HG02571 (cell line): ENCODE data around the gene LACTBL1.

Source experiments
- ATAC-seq: cut with Tn5 transposase; IDR thresholded peaks from one replicate; pipeline ENCODE4 v1.9.1; 2021; ENCODE audit warnings: mild to moderate bottlenecking, moderate library complexity; ENCODE audit not compliant: unreplicated experiment

The LACTBL1 gene

DNA sequence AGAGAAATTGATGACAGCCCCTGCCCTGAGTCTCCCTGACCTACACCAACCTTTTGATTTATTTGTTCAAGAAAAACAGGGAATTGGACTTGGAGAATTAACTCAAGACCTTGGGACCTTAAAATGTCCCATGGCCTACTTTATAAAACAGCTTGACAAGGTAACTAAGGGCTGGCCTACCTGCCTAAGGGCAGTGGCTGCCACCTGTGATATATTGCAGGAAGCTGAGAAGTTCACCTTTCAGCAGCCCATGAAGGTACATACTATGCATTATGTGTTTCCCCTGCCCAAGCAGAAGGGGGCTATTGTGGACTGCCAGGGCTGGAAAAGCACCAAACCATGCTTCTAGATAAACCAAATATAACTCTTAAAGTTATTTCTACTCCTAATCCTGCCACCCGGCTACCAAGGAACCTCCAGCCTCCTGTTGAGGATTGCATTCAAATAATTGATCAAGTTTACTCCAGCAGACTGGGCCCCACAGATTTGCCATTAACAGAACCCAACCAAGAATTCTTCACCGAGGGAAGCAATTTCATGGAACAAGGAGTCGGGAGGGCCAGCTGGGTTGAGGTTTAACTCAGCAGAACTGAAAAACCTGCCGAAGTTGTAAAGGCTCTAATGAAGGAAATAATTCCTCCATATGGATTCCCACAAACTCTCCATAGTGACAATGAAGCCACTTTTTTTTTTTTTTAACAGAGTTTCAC lies 28.2 kb downstream of the LACTBL1 start:
- no peak for ATAC-seq

DNA sequence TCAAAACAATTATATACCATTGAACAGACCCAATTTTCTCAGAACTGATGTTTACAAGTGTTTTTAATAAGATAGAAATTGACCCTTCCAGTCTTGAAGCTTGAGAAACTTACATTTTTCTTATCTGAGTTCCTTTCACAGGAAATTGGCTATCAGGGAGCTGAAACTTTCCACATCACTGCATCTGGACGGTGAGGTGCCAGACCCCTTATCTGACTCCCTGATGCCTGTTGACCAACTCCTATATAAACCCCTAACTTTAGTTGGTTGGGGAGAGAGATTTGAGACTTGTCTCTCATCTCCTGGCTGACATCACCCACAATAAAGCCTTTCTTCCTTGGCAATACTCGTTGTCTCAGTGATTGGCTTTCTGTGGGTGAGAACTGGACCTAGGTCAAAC lies 31.4 kb downstream of the LACTBL1 start:
- no peak for ATAC-seq

DNA sequence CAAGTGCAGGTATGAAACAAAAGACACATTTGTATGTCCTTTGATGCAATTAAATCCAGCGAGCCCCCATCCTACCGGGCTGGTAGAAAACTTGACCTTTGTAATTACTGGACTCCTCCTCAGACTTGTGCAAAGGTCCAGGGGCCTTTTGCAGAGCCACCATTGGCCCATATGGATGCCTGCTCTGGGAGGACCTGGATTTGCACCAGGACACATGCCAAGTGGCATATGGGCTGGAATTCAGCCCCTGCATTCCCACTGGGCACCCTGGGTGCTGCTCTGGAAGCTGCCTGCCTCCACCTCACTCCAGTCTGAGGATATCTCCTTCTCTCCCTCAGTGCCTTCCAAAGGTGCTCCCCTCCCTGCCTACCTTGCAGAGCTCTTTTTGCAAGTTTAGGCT lies 36.0 kb downstream of the LACTBL1 start:
- ATAC-seq: no peak

DNA sequence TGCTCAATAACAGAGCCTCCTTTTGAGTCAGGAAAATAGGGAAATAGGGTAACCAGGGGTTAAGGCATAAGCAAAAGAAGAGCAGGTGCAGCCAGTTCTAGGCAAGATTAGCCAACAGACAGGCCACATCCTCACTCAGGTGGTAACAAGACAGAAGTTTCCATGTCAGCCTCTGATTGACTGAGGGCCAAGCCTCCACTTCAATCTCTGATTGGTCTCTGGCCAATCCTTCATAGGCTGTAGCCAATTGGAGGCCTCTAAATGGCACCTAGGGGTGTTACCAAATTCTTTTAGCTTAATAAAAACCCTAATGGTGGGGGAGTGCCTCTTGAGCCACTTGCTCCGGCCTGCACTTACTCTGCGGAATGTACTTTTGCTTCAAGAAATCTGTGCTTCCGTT lies 37.2 kb downstream of the LACTBL1 start:
- ATAC-seq: no peak

DNA sequence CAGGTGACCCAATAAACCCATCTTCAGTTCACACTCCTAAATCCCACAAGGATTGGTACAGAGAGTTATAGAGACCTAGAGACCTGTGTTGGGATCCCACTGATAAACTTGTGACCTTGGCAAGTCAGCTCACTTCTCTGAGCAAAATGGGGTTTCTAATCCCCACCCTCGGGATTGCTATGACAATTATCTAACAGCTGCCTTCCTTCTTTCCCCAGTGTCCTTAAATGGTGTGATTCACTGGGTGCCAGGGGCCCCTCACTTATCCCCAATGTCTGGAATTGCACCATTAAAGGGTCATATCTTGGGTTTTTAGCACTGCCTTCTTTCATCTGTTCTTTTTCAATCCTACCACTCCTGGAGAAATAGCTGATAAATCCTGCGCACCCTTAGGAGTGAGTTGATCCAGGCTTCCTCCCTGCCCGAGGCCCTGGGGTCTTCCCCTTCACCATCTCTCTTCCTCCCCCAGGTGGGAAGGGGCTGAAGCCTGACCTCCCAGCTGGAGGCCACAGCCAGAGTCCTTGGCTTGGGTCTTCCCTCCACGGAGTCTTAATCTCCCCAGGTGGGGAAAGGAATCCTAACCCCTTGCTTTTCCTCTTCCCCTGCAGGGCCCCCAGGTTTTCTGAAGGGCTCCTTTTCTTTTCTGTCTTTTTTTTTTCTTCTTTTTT lies 39.7 kb downstream of the LACTBL1 start:
- ATAC-seq: no peak

DNA sequence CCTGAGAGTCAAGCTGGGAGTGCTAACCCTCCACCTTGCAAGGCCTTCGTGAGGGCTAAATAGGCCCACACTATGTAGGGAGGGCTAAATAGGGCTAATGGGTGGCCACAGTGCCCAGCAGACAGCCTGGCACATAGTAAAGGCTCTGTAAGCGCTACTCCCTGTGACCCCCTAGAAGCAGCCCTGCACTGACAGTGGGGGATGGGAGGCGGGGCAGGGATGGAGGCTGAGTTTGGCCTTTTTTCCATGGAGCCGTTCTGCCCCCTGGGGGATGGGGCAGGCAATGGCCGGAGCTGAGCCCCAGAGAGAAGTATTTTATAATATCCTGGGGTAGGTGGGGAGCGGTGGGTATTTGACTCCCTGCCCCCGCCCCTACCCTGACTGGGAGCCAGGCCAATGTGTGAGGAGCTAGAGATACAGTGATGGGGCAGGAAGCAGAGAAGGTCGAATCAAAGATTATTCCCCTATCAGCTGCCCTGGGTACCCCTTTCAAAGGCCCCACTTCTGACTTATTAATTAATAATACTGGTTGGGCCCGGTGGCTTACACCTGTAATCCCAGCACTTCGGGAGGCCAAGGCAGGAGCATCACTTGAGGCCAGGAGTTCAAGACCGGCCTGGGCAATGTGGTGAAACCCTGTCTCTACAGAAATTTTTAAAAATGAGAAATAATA lies 42.3 kb downstream of the LACTBL1 start:
- no peak for ATAC-seq

DNA sequence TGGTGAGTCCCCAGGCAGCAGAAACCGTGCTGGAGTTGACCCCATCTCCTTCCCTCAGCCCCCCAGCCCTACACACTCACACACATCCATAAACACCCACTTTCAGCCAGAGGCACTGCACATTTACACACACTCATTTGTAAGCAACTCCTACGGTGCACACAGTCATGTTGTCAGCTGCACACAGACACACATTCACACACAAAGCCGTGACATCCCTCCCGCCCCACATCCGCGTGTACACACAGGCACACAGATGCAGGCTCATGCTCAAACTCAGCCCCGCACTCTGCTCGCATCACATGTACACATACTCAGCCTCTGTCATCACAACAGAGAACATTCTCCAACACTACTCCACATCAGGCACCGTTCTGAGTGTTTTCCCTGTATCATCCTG lies 47.6 kb downstream of the LACTBL1 start:
- no peak for ATAC-seq

DNA sequence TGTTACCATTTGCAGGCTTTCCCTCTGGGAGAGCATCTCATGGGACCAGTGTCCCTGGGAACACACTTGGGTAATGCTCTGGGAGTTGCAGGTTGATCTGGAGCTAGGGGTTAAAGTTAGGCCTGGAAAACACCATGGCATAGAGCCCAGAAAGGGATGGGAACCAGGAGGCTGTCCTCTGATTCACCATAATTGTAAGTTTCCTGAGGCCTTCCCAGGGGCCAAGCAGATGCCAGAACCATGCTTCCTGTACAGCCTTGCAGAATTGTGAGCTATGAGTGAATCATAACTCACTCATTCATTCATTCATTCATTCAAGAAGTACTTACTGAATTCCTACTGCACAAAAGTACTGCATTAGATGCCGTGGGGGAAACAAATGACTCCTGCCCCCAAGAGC lies 50.0 kb downstream of the LACTBL1 start:
- ATAC-seq: no peak

DNA sequence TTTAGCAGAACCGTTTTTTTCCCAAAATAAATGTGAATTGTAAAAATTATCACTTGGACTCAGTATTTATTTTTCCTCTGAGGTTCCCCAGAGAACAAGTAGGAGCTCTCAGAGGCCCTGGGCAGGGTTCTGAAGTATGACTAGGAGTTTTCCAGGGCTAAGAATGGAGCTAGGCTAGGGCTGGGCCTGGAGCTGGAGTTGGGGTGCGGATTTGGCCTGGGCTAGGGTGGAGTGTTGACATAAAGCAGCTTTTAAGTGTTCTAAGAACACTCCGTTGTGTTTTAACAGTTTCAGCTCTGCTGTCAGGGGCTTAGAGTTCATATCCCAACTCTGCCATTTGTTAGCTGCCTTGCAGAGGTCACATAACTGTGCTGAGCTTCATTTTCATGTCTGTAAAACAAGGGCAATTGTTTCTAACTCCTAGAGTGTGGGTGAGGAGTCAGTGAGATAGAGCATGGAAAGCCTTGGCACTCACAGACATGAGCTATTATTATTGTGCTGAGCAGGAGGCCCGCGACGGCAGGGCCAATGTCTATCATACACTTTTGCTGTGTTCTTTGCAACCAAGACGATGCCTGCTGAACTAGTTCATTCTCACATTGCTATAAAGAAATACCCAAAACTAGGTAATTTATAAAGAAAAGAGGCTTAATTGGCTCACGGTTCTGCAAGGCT lies 51.1 kb downstream of the LACTBL1 start:
- no peak for ATAC-seq

DNA sequence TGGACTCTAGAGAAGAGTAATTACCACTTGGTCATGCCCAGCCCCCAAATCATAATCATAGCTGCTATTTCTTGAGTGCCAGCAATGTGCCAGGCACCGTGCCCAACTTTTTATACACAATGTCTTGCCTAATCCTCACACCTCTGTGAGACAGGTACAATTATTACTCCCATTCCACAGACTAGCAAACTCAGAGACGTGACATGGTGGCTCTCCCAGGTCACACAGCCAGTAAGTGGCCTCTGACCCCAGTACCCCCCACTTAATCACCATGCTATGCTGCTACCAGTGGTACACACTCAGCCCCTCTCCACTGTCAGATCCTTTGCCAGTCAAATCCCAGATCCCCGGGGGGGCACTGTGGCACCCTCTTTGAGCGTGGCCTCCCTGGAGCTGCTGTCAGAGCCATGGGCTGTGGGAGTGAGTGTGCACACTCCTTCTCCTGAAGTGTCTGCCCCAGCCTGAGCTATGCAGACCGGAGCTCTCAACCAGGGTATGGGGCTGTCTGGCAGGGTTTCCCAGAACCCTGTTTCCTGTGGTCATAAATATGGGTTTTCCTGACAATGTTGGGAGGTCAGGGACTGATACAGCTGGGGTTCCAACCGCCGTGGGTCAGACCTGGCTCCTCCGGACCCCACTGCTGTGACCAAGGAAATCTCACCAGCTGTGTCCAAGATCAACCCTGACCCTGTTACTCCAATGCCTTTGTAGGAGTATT lies 51.8 kb downstream of the LACTBL1 start:
- no peak for ATAC-seq

DNA sequence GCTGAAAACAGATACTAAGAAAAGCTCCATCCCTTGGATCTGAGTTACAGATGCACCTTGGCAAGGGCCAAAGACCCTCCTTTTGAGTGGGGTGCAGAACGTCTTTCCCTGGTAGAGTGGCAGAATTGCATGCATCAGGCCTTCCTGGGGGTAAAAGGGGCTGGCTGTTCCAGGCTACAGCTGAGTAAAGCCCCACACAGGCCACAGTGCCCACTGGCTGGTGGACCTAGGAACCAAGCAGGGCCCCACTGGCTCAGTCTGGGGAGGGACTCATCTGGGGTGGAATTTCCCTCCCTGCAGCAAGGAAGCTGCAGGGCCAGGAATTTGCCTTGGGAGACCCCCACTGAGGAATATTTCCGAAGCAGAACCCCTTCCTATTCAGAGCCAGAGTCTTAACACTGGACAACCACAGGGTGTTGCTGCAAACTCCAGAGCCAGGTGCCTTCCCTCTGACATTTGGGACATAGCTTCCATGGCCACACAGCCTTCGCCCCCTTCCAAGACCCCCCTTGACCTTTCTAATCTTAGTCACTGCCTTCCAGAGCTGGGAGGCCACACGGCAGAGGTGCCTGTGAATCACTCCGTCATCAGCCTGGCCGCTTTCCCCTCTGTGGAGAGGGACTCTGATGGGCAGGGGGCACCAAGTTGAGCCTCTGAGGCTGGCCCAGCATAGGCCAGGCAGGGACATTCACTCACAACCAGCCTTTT lies 52.5 kb downstream of the LACTBL1 start:
- ATAC-seq: no peak

DNA sequence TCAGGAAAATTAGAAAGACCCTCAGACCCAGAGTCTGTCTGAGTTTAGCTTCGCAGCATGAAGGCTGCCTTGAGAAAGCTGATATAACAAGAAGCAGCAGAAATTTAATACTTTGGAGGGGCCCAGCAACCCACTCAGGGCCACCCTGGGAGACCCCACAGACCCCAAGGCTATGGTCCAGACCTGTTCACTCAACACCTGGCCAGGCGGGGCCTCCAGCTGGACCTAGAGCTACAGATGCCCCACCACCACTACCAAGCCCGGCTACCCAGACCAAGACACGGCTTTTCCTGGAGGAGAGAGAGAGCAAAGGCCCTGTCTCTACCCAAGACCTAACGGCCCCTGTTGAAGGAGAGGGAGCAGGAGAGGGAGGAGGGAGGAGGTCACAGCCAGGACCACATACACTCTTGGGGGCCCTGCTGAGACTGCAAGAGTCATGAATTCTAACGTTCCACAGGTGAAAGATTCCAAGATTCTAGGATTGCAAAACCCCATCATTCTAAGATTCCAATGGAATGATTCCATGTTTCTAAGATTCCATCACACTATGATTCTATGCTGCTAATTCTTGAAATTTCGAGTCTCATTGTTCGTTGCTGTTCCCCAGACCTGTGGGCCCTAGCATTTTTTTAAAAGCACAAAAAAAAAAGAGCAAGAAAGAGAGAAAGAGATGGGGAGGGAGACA lies 53.2 kb downstream of the LACTBL1 start:
- ATAC-seq: no peak

DNA sequence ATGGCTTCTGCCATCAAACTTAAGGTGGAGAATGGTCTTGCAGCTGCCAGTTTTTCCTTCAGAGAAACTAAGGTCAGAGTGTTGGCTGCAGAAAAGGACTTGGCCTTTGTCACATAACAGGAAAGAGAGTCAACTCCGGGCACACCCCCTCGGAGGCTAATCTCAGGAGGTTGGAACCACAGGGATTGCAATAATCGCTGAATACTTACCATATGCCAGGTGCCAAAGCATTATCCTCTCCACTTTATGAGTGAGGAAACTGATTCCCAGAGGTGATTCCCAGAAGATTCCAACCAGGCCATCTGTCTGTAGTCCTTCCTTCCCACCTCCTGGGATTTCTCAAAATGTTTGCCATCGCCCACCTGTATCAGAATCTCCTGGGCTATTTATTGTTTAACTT lies 54.0 kb downstream of the LACTBL1 start:
- ATAC-seq: no peak

DNA sequence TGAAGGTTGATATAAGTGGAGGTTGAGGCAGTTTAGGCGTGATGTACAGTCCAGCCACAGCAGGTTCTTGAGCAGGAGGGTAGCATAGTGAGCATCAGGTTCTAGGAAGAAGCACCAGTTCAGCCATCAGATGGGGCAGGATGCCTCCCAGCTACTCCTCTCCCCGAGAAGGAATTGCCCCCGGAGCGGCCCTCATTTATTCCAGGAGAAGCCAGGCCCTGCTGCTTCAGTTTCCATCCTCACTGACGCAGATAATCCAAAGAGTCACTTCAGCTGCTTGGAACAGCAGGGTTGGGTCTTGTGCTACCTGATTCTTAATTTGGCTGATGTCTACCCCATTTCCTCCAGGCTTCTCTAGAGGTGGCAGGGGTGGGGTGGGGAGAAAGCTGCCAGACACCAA lies 54.7 kb downstream of the LACTBL1 start:
- ATAC-seq: no peak

DNA sequence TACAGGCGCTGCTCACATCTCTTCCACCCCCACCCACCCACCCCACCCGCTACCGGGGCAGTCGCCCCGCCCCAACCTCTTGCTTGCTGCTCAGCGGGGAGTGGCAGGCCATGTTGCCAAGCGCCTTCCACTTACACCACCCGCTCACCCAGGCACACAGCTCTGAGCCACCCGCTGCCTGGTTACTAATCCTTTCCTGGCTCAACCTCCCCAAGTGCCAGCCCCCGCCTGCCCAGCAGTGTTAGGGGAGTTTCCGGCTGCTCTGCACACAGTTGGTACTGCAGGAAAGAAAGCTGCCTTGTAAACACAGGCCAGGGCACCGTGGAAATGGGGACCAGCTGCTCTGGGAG lies 56.2 kb downstream of the LACTBL1 start:
- no peak for ATAC-seq

DNA sequence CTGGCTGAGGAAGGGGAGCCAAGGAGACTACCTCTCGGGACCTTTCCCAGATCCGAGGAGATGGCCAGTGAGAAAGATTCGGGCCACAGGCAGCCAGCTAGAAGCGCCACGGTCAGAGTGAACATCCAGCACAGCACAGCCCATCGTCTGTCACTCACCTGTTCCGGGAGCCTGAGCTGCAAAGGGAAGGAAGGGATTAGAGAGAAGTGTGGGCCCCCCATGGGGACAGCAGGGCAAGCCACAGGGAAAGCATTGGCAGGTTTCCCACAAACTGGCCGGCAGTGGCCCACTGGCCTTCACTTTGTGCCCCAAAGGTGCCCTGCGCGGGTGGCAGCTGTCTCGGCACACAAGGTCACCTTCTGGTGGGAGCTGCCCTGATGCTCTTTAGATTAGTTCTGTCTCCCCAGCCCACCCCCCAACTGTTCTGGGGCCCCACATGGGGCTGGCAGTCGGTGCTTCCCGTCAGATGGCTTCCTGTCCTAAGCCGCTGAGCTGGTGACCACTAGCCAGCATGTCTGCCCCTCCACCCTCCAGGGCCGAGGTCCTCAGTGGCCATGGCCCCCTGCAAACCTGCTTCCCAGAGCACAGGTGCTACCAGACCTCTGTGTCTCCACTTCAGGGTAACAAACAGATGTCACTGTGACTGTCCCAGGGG lies 56.7 kb downstream of the LACTBL1 start:
- ATAC-seq: no peak

DNA sequence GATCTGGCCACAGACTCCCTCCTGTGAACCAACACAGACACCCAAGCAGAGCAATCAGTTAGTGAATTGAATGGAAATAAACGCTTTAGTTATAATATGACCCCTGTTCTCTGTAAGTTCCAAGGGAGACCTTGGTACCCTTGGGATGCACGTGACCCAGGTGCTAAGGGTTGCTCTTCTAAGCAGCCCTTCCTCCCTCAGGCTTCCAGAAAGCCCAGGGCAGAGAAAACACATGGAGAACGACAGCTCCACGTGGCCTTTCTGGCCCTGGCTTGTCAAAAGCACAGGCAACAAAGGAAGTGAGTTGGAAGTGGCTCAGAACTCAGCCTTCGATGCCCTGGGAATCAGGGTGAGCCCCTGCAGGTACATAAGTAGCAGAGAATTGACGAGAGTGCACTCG lies 57.4 kb downstream of the LACTBL1 start:
- ATAC-seq: no peak

DNA sequence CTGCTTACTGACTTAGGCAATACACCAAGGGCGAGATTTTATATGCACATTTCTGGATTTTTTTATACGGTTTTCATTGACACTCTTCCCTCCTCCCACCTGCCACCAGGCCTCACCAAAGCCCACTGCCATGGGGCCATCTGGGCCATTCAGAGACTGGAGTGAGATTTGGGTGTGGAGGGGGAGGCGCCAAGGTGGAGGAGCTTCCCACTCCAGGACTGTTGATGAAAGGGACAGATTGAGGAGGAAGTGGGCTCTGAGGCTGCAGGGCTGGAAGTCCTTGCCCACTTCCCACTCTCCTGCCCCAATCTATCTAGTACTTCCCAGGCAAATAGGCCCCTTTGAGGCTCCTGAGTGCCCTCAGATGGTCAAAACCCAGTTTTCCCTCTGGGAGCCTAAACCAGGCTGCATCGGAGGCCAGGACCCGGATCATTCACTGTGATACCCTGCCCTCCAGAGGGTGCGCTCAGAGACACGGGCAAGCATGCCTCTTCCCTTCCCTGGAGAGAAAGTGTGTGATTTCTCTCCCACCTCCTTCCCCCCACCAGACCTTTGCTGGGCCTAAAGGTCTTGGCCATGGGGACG lies 57.9 kb downstream of the LACTBL1 start:
- ATAC-seq: no peak

DNA sequence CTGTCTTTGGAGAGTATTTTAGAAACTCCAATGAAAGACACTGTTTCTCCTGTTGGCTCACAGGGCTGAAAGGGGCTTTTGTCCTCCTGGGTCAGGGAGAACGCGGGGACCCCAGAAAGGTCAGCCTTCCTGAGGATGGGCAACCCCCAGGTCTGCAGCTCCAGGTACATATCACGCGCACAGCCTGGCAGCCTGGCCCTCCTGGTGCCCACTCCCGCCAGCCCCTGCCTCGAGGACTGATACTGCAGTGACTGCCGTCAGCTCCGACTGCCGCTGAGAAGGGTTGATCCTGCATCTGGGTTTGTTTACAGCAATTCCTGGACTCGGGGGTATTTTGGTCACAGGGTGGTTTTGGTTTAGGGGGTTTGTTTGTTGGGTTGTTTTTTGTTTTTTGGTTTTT lies 58.5 kb downstream of the LACTBL1 start:
- no peak for ATAC-seq
